GM12878 (cell line): ENCODE results near the gene ATP10D. TPM values are rescaled to one million over a fixed set of nuclear protein-coding genes. Genes with fewer than 3 reads are reported as not detected.

Experiments
- ATAC-seq: fragments of 200-7000 bp; cut with Tn5 transposase; 3 replicates; pipeline ENCODE4 v1.9.1; 2020; ENCODE audit warnings: mild to moderate bottlenecking, moderate library complexity
- BruUV-seq: library from RNA; stranded (reverse); fragments of 400-500 nt; replicated peaks from 2 replicates; lab custom pipeline; 2021; lab: Mats Ljungman, UMichigan
- CTCF ChIA-PET: fragments of 300-600 bp; sonication (Branson Sonifier 250); formaldehyde crosslinking; extraction: SDS; loops from one replicate; lab custom pipeline; 2021; ENCODE audit warnings: inconsistent platforms; lab: Yijun Ruan, JAX
- POLR2A ChIA-PET: fragments of 350-600 bp; formaldehyde crosslinking; extraction: SDS; loops from one replicate; lab custom pipeline; 2021; ENCODE audit warnings: inconsistent platforms; lab: Charles Lee
- RAD21 ChIA-PET: fragments of 300-600 bp; sonication (Branson Sonifier 250); formaldehyde crosslinking; loops from one replicate; lab custom pipeline; 2023; ENCODE audit warnings: antibody characterized with exemption; ENCODE audit not compliant: unreplicated experiment; lab: Charles Lee
- SMC1A ChIA-PET: fragments of 300-600 bp; sonication (Branson Sonifier 250); formaldehyde crosslinking; loops from one replicate; lab custom pipeline; 2023; ENCODE audit not compliant: unreplicated experiment, uncharacterized antibody; lab: Charles Lee
- DNase-seq: peaks from one replicate; pipeline ENCODE4 v3.0.0-alpha.2; 2011; ENCODE audit warnings: low read depth, low spot score
- FAIRE-seq: peaks from 3 replicates; lab custom pipeline; 2011; peaks lifted over from hg19 to GRCh38; lab: Jason Lieb, UNC
- H2AFZ ChIP-seq: 2 replicates; pipeline ENCODE4 v1.6.0; 2011; ENCODE audit warnings: low read depth, low read length, control low read depth; ENCODE audit not compliant: control insufficient read depth
- H3K27ac ChIP-seq: 2 replicates; pipeline ENCODE4 v1.5.1; 2011; ENCODE audit warnings: control low read depth; ENCODE audit not compliant: control insufficient read depth, insufficient read depth
- H3K27me3 ChIP-seq, 2 experiments: replicated peaks in 1 of 2; 2 replicates each; pipeline versions ENCODE4 v1.6.0 to v1.6.1; 2011; ENCODE audit warnings: low read length in 1 of 2; ENCODE audit not compliant: control insufficient read depth in 2 of 2, insufficient read depth in 2 of 2
- H3K36me3 ChIP-seq, 2 experiments: 2 replicates each; pipeline ENCODE4 v1.5.1; 2011; ENCODE audit warnings: low read length in 1 of 2; ENCODE audit not compliant: control insufficient read depth in 2 of 2, insufficient read depth in 2 of 2
- H3K4me1 ChIP-seq: 2 replicates; pipeline ENCODE4 v1.6.1; 2011; ENCODE audit warnings: mild to moderate bottlenecking, low read length, moderate library complexity, mixed read lengths; ENCODE audit not compliant: control insufficient read depth, insufficient read depth
- H3K4me2 ChIP-seq: 2 replicates; pipeline ENCODE4 v1.6.0; 2011; ENCODE audit warnings: control low read depth; ENCODE audit not compliant: control insufficient read depth, insufficient read depth
- H3K4me3 ChIP-seq: fragments of 200-600 bp; sonication (generic); 2 replicates; pipeline ENCODE4 v1.5.1; 2016
- H3K79me2 ChIP-seq: 2 replicates; pipeline ENCODE4 v1.6.0; 2011; ENCODE audit warnings: low read length; ENCODE audit not compliant: control insufficient read depth, insufficient read depth
- H3K9ac ChIP-seq: 2 replicates; pipeline ENCODE4 v1.8.0; 2011; ENCODE audit warnings: low read length, control low read depth, mixed read lengths; ENCODE audit not compliant: control insufficient read depth, insufficient read depth
- H3K9me3 ChIP-seq: replicated peaks from 3 replicates; pipeline ENCODE4 v1.5.1; 2011; ENCODE audit warnings: mild to moderate bottlenecking, low read length; ENCODE audit not compliant: control insufficient read depth, insufficient read depth
- H4K20me1 ChIP-seq: 2 replicates; pipeline ENCODE4 v1.6.0; 2011; ENCODE audit not compliant: control insufficient read depth, insufficient read depth
- BHLHE40 ChIP-seq, 2 experiments: fragments of 450-650 bp in 1 of 2; IDR thresholded peaks; 2 replicates each; pipeline ENCODE4 v1.6.1; 2011 to 2017; ENCODE audit warnings: low read depth in 2 of 2, borderline replicate concordance in 1 of 2, improper control_type of control experiment in 1 of 2, low read length in 1 of 2, mild to moderate bottlenecking in 1 of 2
- E2F4 ChIP-seq: IDR thresholded peaks from 2 replicates; pipeline ENCODE4 v1.6.1; 2012; ENCODE audit warnings: low read depth, low read length, improper control_type of control experiment
- MAX ChIP-seq: IDR thresholded peaks from 2 replicates; pipeline ENCODE4 v1.6.1; 2012; ENCODE audit warnings: low read depth, low read length, improper control_type of control experiment
- MLLT1 ChIP-seq: fragments of 450-650 bp; IDR thresholded peaks from 2 replicates; pipeline ENCODE4 v1.6.1; 2016; ENCODE audit warnings: mild to moderate bottlenecking
- NR2F1 ChIP-seq: fragments of 450-650 bp; conservative IDR thresholded peaks from 2 replicates; pipeline ENCODE4 v1.6.1; 2017; ENCODE audit warnings: mild to moderate bottlenecking
- PBX3 ChIP-seq: IDR thresholded peaks from 2 replicates; pipeline ENCODE4 v1.6.1; 2011; ENCODE audit warnings: mild to moderate bottlenecking, low read depth, low read length, moderate library complexity; ENCODE audit not compliant: insufficient replicate concordance
- RELA ChIP-seq: fragments of 450-650 bp; IDR thresholded peaks from 2 replicates; pipeline ENCODE4 v1.8.0; 2014; ENCODE audit warnings: borderline replicate concordance; ENCODE audit not compliant: partially characterized antibody
- SKIL ChIP-seq: fragments of 450-650 bp; IDR thresholded peaks from 2 replicates; pipeline ENCODE4 v1.6.1; 2017; ENCODE audit warnings: mild to moderate bottlenecking, low read depth, inconsistent platforms; ENCODE audit not compliant: poor library complexity, severe bottlenecking
- SPI1 ChIP-seq: IDR thresholded peaks from 2 replicates; pipeline ENCODE4 v1.6.1; 2011; ENCODE audit warnings: low read depth, mild to moderate bottlenecking, low read length, moderate library complexity, borderline replicate concordance; ENCODE audit not compliant: insufficient read depth
- WGBS: methylation state at CpG from one replicate; pipeline ENCODE4 v1.1.6; 2016; ENCODE audit warnings: low lambda C conversion rate; ENCODE audit not compliant: insufficient replicate concordance, insufficient coverage; ENCODE audit errors: missing lambda C conversion rate; 5-methylcytosine and 5-hydroxymethylcytosine counted together
- in situ Hi-C: fragments of 300-500 bp; cut with MboI; formaldehyde crosslinking; loops from 9 replicates; pipeline ENCODE4 v1.14.3; 2018; ENCODE audit warnings: mixed read lengths
- intact Hi-C: fragments of 100-400 bp; cut with micrococcal nuclease; formaldehyde crosslinking; loops from one replicate; pipeline ENCODE4 v1.14.2; 2022; ENCODE audit not compliant: unreplicated experiment
- polyA plus RNA-seq, 11 experiments: library from polyadenylated mRNA; depleted of rRNA in 4 of 11; unstranded in 6 of 11; stranded (reverse) in 5 of 11; fragments of >200 nt; fragmentation: Nextera tagmentation in 4 of 11; fragmentation: Illumina TruSeq in 1 of 11; extraction: Ambion mirVana in 4 of 11; extraction: Trizol in 1 of 11; gene quantifications; 1 replicate in 1 of 11; 2 replicates in 10 of 11; pipeline versions ENCODE4 v1.2.1 to v1.2.3, GENCODE V29; 2011 to 2016; ENCODE audit warnings: inconsistent platforms in 2 of 11, missing spikeins in 2 of 11, low read depth in 1 of 11
- total RNA-seq, 4 experiments: library from RNA; depleted of rRNA in 3 of 4; stranded (reverse); fragments of >200 nt in 3 of 4; fragmentation: Illumina TruSeq in 1 of 4; extraction: Trizol in 1 of 4; gene quantifications; 2 replicates each; pipeline versions ENCODE4 v1.2.1 to v1.2.3, GENCODE V29; 2013 to 2021

Gene ATP10D
- total and polyA plus RNA-seq, 10 of the 15 experiments (the other 5 are each of a cell fraction or from before 2014, with no cell fraction given), result 10.2 to 50.3 (median 19.1) TPM

GRCh38 chr4:47562297-47562696, 77.2 kb downstream of the ATP10D start:
- intact Hi-C loops (loop anchor here (5.0 kb wide), 1 partner anchor 175 kb away; no protein-coding TSS in a partner anchor), in situ Hi-C loops (no loop called here)
- Histone ChIP-seq H3K27me3 (no peaks in the 10 kb centered on the region; a peak in 1 of 4 replicates), H3K4me3 (no peak overlapping the region), H3K79me2 (no peaks in the 10 kb centered on the region), H3K9me3 (peaks cover 2% of the 10 kb centered on the region; the same call in 1 of the 3 replicates), H3K36me3 (peaks cover 4 to 10% of the 10 kb centered on the region in 2 experiments), H3K4me1 (peaks cover 5% of the 10 kb centered on the region; the same call in 1 of the 2 replicates), H3K27ac (no peak overlapping the region), H3K9ac (no peak overlapping the region), H2AFZ (no peak overlapping the region), H3K4me2 (no peak overlapping the region), H4K20me1 (no peaks in the 10 kb centered on the region)
- ChIA-PET RAD21 (interaction anchor here (0.8 kb wide), 1 partner anchor 99 kb away, joined by 3 read pairs; the partner anchor contains the start of gene COMMD8), CTCF (interaction anchor here (0.6 to 1.0 kb wide), 2 partner anchors 72 to 81 kb away, joined by 3 read pairs; no protein-coding TSS in a partner anchor), POLR2A (interaction anchor here (1.0 kb wide), 1 partner anchor 104 kb away, joined by 3 read pairs; no protein-coding TSS in a partner anchor), SMC1A (interaction anchor here (1.0 to 3.7 kb wide), 4 partner anchors 11 to 99 kb away, joined by 3 to 27 read pairs (median 8); partner anchors contain the start of gene COMMD8)
- no peak for FAIRE-seq
- DNase-seq, result no peak
- WGBS, result 81% methylated on average over 3 of the region's 3 CpGs
- no peak for TF ChIP-seq BHLHE40 (IDR thresholded peaks at IDR 0.05; ENCODE audit: borderline replicate concordance in 1 of 2, low read depth in 2 of 2, low read length in 1 of 2)
- TF ChIP-seq MLLT1, result no peak
- no peak for TF ChIP-seq MAX
- no peak for TF ChIP-seq NR2F1
- no peak for TF ChIP-seq PBX3
- TF ChIP-seq SPI1, result no peak
- TF ChIP-seq SKIL, result no peak
- TF ChIP-seq RELA, result no peak
- no peak for TF ChIP-seq E2F4
- no TSS peak for BruUV-seq
- no peak for ATAC-seq
